HCT116 (cell line): ENCODE results near the gene SYCP1. TPM values are rescaled to one million over a fixed set of nuclear protein-coding genes. Genes with fewer than 3 reads are reported as not detected.

ENCODE experiments used
- ATAC-seq: fragments of 200-7000 bp; cut with Tn5 transposase; 2 replicates; pipeline ENCODE4 v1.9.1; 2020; ENCODE audit warnings: mild to moderate bottlenecking, moderate library complexity
- BruUV-seq: library from RNA; stranded (reverse); fragments of 400-500 nt; replicated peaks from 2 replicates; lab custom pipeline; 2021; lab: Mats Ljungman, UMichigan
- CTCF ChIA-PET: fragments of 300-600 bp; sonication (Branson Sonifier 250); formaldehyde crosslinking; loops from one replicate; lab custom pipeline; 2021; ENCODE audit warnings: antibody characterized with exemption; lab: Charles Lee
- POLR2A ChIA-PET: fragments of 300-600, 350-600 bp; sonication (Branson Sonifier 250); formaldehyde crosslinking; loops from one replicate; lab custom pipeline; 2021; ENCODE audit warnings: antibody characterized with exemption; lab: Charles Lee
- RAD21 ChIA-PET, 2 experiments: fragments of 300-600 bp; sonication (Branson Sonifier 250); formaldehyde crosslinking; loops; one replicate each; lab custom pipeline; 2023; ENCODE audit warnings: low total read pairs in 2 of 2; ENCODE audit not compliant: uncharacterized antibody in 2 of 2, unreplicated experiment in 2 of 2, low non-redundant PET in 1 of 2; lab: Charles Lee
- DNase-seq: peaks from one replicate; pipeline ENCODE4 v3.0.0-alpha.2; 2010; ENCODE audit warnings: low read depth, low spot score
- H2AFZ ChIP-seq: fragments of 200-600 bp; shearing (Covaris generic), sonication (generic); 2 replicates; pipeline ENCODE4 v1.6.1; 2017; ENCODE audit warnings: low read depth, mixed run types, mixed read lengths, antibody characterized with exemption, low read length; ENCODE audit not compliant: poor library complexity, severe bottlenecking
- H3K27ac ChIP-seq: 2 replicates; pipeline ENCODE4 v1.5.1; 2012; ENCODE audit warnings: low read depth, low read length
- H3K27me3 ChIP-seq: fragments of 200-600 bp; sonication (generic); 2 replicates; pipeline ENCODE4 v1.6.1; 2016; ENCODE audit warnings: mixed run types, low read length, mixed read lengths; ENCODE audit not compliant: insufficient read depth
- H3K36me3 ChIP-seq, 2 experiments: fragments of 200-500 bp in 1 of 2; fragments of 200-600 bp in 1 of 2; sonication (Bioruptor generic) in 1 of 2; sonication (generic) in 1 of 2; 2 replicates each; pipeline versions ENCODE4 v1.5.1 to v1.6.1; 2014 to 2016; ENCODE audit warnings: low read length in 2 of 2, inconsistent platforms in 1 of 2, mixed read lengths in 1 of 2, mixed run types in 1 of 2; ENCODE audit not compliant: insufficient read depth in 2 of 2, control insufficient read depth in 1 of 2
- H3K4me1 ChIP-seq, 2 experiments: fragments of 200-600 bp in 1 of 2; sonication (generic) in 1 of 2; 2 replicates each; pipeline versions ENCODE4 v1.5.1 to v1.6.1; 2012 to 2017; ENCODE audit warnings: low read length in 2 of 2, inconsistent platforms in 1 of 2, mild to moderate bottlenecking in 1 of 2, mixed read lengths in 1 of 2, mixed run types in 1 of 2, moderate library complexity in 1 of 2; ENCODE audit not compliant: insufficient read depth in 2 of 2, control insufficient read depth in 1 of 2
- H3K4me2 ChIP-seq: fragments of 200-600 bp; sonication (generic); 2 replicates; pipeline ENCODE4 v1.6.1; 2017; ENCODE audit warnings: mixed run types, low read length, mixed read lengths
- H3K4me3 ChIP-seq, 2 experiments: fragments of 200-600 bp in 1 of 2; sonication (generic) in 1 of 2; replicated peaks in 1 of 2; 2 replicates each; pipeline ENCODE4 v1.5.1; 2011 to 2016; ENCODE audit warnings: low read length in 2 of 2, control low read depth in 1 of 2, low read depth in 1 of 2, mild to moderate bottlenecking in 1 of 2, mixed read lengths in 1 of 2, mixed run types in 1 of 2
- H3K79me2 ChIP-seq: fragments of 200-600 bp; sonication (generic); 2 replicates; pipeline ENCODE4 v1.6.1; 2017; ENCODE audit warnings: mild to moderate bottlenecking, mixed run types, low read length, moderate library complexity, mixed read lengths; ENCODE audit not compliant: insufficient read depth
- H3K9ac ChIP-seq: fragments of 200-600 bp; sonication (generic); 2 replicates; pipeline ENCODE4 v1.6.1; 2016; ENCODE audit warnings: low read length, mixed read lengths
- H3K9me2 ChIP-seq: fragments of 200-600 bp; sonication (generic), shearing (Covaris generic); 2 replicates; pipeline ENCODE4 v1.6.1; 2017; ENCODE audit warnings: mixed run types, mild to moderate bottlenecking, moderate library complexity; ENCODE audit not compliant: insufficient read depth
- H3K9me3 ChIP-seq, 2 experiments: fragments of 200-500 bp in 1 of 2; fragments of 200-600 bp in 1 of 2; sonication (Bioruptor generic) in 1 of 2; sonication (generic) in 1 of 2; 2 replicates each; pipeline ENCODE4 v1.6.1; 2014 to 2017; ENCODE audit warnings: low read length in 2 of 2, mixed read lengths in 2 of 2, inconsistent platforms in 1 of 2, low read depth in 1 of 2, mild to moderate bottlenecking in 1 of 2, mixed run types in 1 of 2, moderate library complexity in 1 of 2; ENCODE audit not compliant: control insufficient read depth in 1 of 2, insufficient read depth in 1 of 2
- H4K20me1 ChIP-seq: fragments of 200-600 bp; sonication (generic), shearing (Covaris generic); 2 replicates; pipeline ENCODE4 v1.6.1; 2017; ENCODE audit warnings: mixed run types, mild to moderate bottlenecking, moderate library complexity; ENCODE audit not compliant: insufficient read depth
- CBX3 ChIP-seq: IDR thresholded peaks from 2 replicates; pipeline ENCODE4 v1.6.1; 2012; ENCODE audit warnings: low read depth
- EGR1 ChIP-seq: IDR thresholded peaks from 2 replicates; pipeline ENCODE4 v1.6.1; 2012; ENCODE audit warnings: low read depth
- ELF1 ChIP-seq: IDR thresholded peaks from 2 replicates; pipeline ENCODE4 v1.6.1; 2012; ENCODE audit warnings: low read depth, borderline replicate concordance
- EZH2 ChIP-seq: fragments of 200-600 bp; sonication (generic); IDR thresholded peaks from 2 replicates; pipeline ENCODE4 v1.6.1; 2017; ENCODE audit warnings: antibody characterized with exemption, mixed run types
- EZH2phosphoT487 ChIP-seq: fragments of 200-600 bp; IDR thresholded peaks from 2 replicates; pipeline ENCODE4 v1.6.1; 2018; ENCODE audit warnings: antibody characterized with exemption, borderline replicate concordance
- JUND ChIP-seq: IDR thresholded peaks from 2 replicates; pipeline ENCODE4 v1.6.1; 2012
- POLR2A ChIP-seq: IDR thresholded peaks from 2 replicates; pipeline ENCODE4 v1.7.0; 2011; ENCODE audit warnings: borderline replicate concordance; ENCODE audit not compliant: insufficient read depth, insufficient read length; ENCODE audit errors: extremely low read depth
- RAD21 ChIP-seq: IDR thresholded peaks from 2 replicates; pipeline ENCODE4 v1.6.1; 2012; ENCODE audit warnings: low read depth, mild to moderate bottlenecking
- SP1 ChIP-seq: IDR thresholded peaks from 2 replicates; pipeline ENCODE4 v1.6.1; 2012; ENCODE audit warnings: low read depth
- TCF7L2 ChIP-seq: IDR thresholded peaks from 2 replicates; pipeline ENCODE4 v1.7.0; 2011; ENCODE audit warnings: borderline replicate concordance, inconsistent platforms; ENCODE audit not compliant: insufficient read depth, insufficient read length; ENCODE audit errors: extremely low read depth
- YY1 ChIP-seq: IDR thresholded peaks from 2 replicates; pipeline ENCODE4 v1.6.1; 2011; ENCODE audit warnings: low read length, low read depth, moderate library complexity, mild to moderate bottlenecking; ENCODE audit not compliant: insufficient replicate concordance; ENCODE audit errors: extremely low read depth
- intact Hi-C: fragments of 100-400 bp; cut with micrococcal nuclease; formaldehyde crosslinking; loops from 2 replicates; pipeline ENCODE4 v1.10.0; 2022
- total RNA-seq: library from RNA; stranded (reverse); gene quantifications from one replicate; pipeline ENCODE4 v1.2.1, GENCODE V29; 2021; ENCODE audit not compliant: unreplicated experiment
- TF ChIP-seq, protein P1 (sequence below): IDR thresholded peaks from 2 replicates; pipeline ENCODE4 v1.6.1; 2012
- TF ChIP-seq, protein P2 (sequence below): IDR thresholded peaks from 2 replicates; pipeline ENCODE4 v1.6.1; 2011; ENCODE audit warnings: mild to moderate bottlenecking, low read length, moderate library complexity; ENCODE audit not compliant: insufficient replicate concordance; ENCODE audit errors: extremely low read depth

Gene SYCP1
- total RNA-seq, 1 experiment from 2014 or later: not detected

DNA sequence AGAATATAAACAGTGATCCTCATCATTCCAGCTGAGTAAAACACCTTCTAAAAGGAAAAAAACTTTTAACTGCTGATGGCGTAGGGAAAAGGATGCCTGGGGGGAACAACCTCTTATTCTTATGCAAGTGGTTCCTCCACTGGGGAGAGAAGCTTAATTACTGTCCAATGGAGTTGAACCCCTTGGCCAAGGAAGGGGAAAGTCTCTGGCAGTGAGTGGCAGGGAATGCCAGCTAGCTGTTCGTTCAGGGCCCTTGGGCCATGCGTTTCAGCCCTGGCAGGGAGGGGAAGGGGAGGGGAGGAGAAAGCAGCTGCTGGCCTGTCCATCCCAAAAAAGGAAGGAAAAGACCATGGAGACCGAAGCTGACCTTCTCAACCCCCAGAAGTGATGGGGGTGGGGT is 22.6 kb upstream of the SYCP1 start:
- RAD21 ChIA-PET: no interaction called here
- DNase-seq: no peak
- POLR2A ChIA-PET: no interaction called here
- Histone ChIP-seq H3K79me2 (no peaks in the 10 kb centered on the region), H2AFZ (no peak overlapping the region), H3K4me2 (no peak overlapping the region), H3K36me3 (no peaks in the 10 kb centered on the region), H3K9ac (no peak overlapping the region), H3K27ac (no peak overlapping the region), H4K20me1 (no peaks in the 10 kb centered on the region), H3K4me1 (peaks cover 0 to 5% of the 10 kb centered on the region in 2 experiments; a peak in 2 of 4 replicates), H3K27me3 (no peaks in the 10 kb centered on the region), H3K9me3 (no peaks in the 10 kb centered on the region), H3K9me2 (no peaks in the 10 kb centered on the region), H3K4me3 (no peak overlapping the region)
- ATAC-seq: no peak
- intact Hi-C loops: no loop called here
- BruUV-seq: no TSS peak
- TF ChIP-seq, protein P1, sequence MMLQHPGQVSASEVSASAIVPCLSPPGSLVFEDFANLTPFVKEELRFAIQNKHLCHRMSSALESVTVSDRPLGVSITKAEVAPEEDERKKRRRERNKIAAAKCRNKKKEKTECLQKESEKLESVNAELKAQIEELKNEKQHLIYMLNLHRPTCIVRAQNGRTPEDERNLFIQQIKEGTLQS: no peak
- TF ChIP-seq EZH2 (no peak), JUND (no peak), CBX3 (no peak), RAD21 (no peak), EGR1 (no peak), YY1 (no peak)
- TF ChIP-seq, protein P2, sequence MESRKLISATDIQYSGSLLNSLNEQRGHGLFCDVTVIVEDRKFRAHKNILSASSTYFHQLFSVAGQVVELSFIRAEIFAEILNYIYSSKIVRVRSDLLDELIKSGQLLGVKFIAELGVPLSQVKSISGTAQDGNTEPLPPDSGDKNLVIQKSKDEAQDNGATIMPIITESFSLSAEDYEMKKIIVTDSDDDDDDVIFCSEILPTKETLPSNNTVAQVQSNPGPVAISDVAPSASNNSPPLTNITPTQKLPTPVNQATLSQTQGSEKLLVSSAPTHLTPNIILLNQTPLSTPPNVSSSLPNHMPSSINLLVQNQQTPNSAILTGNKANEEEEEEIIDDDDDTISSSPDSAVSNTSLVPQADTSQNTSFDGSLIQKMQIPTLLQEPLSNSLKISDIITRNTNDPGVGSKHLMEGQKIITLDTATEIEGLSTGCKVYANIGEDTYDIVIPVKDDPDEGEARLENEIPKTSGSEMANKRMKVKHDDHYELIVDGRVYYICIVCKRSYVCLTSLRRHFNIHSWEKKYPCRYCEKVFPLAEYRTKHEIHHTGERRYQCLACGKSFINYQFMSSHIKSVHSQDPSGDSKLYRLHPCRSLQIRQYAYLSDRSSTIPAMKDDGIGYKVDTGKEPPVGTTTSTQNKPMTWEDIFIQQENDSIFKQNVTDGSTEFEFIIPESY: no peak
- CTCF ChIA-PET: no interaction called here

DNA sequence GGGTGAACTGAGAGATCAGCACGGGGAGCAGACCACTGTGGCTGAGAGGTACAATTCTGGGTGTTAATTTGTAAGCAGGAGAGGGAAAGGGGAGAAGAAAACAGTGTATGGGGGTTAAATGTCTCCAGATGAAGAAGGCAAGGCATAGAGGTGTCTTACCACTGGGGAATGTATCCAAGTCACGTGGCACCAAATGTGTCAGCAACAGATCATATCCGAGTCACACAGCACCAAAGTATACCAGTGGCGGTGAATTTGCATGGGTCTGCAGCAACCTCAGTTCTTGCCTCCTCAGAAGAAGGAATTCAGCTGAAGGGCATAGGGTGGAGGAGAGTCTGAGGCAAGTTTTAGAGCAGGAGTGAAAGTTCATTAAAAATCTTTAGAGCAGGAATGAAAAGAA is 21.2 kb upstream of the SYCP1 start:
- H3K4me2 ChIP-seq: no peak overlapping the region
- no peak overlapping the region for H3K9ac ChIP-seq
- no peaks in the 10 kb centered on the region for H3K4me1 ChIP-seq
- no peak overlapping the region for H2AFZ ChIP-seq
- CTCF ChIA-PET: no interaction called here
- intact Hi-C loops: no loop called here
- H3K9me3 ChIP-seq: no peaks in the 10 kb centered on the region
- H3K27ac ChIP-seq: no peak overlapping the region
- RAD21 ChIA-PET: no interaction called here
- H3K9me2 ChIP-seq: no peaks in the 10 kb centered on the region
- BruUV-seq: no TSS peak
- ATAC-seq: no peak
- no peak for DNase-seq
- POLR2A ChIA-PET: no interaction called here
- H3K79me2 ChIP-seq: no peaks in the 10 kb centered on the region
- TF ChIP-seq TCF7L2 (no peak), POLR2A (no peak), SP1 (no peak), ELF1 (no peak), EZH2phosphoT487 (no peak)
- no peaks in the 10 kb centered on the region for H4K20me1 ChIP-seq
- no peaks in the 10 kb centered on the region for H3K36me3 ChIP-seq
- H3K4me3 ChIP-seq: no peak overlapping the region
- H3K27me3 ChIP-seq: no peaks in the 10 kb centered on the region
